ENCODE measurements around the gene ATRN.
A peak's percentile ranks its signal among the peaks of the same experiment; 100 is the strongest.

ATRN gene

DNA sequence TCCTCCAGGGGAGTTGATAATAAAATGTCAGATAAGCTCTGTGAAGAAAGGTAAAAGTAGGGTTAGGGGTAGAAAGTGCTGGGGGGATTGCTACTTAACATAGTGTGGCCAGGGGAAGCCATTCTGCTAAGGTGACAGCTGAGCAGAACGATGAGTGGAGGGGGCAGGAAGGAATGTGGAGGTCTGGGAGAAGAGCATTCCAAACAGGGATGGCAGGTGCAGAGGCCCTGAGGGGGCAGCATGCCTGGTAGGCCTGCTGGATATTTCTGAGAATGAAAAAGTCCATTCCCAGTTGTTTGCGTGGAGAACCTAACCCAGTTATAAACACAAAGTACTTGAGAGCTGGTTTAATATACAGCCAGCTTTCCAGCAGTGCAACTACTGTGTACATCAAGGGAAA lies 183.1 kb downstream of the ATRN start:
- no peak overlapping the region for H3K4me3 ChIP-seq (ENCODE audit: low read depth, low read length)

DNA sequence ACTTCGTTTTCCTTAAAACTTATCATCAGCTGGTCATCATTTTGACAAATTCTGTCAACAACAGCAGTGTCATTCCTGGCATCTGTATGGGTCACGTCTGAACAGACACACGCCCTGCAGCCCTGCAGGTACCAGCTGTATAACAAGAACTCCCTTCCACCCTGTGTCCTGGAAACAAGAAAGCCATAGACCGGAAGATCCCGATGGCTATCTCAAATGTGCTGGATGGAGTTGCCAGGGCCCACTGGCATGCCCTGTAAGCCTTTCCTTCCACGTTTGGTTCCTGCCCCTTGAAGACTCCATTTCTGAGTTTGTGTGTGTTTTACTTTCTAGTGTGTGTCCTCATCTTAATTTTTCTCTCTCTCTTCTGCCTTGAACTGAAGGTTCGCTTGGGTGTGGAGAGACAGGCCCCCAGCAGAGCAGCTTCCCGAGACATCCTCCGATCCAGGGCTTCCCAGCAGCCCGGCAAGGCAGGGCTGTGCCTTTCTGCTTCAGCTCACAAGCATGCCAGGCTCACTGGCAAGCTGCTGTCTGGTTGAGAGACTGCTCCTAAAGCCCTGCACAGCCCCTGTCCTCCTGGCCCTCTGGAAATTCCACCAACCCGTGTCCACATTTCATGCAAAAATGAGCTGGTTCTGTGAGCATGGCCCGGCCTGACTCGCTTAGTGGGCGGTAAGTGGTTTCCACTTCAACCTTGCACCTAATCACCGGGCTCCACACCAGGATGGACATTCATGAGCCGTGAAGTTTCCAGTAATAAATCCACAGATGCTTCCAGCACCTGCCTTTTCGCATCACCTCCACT lies 183.7 kb downstream of the ATRN start:
- no peak overlapping the region for H3K4me3 ChIP-seq (ENCODE audit: low read depth, low read length)

GRCh38 chr20:3655131-3655405 lies 184.2 kb downstream of the ATRN start:
- no peak overlapping the region for H3K4me3 ChIP-seq (ENCODE audit: low read depth, low read length)

GRCh38 chr20:3658019-3658715 lies 187.3 kb downstream of the ATRN start:
- H3K4me3 ChIP-seq (ENCODE audit: low read depth, low read length), result no peak overlapping the region

DNA sequence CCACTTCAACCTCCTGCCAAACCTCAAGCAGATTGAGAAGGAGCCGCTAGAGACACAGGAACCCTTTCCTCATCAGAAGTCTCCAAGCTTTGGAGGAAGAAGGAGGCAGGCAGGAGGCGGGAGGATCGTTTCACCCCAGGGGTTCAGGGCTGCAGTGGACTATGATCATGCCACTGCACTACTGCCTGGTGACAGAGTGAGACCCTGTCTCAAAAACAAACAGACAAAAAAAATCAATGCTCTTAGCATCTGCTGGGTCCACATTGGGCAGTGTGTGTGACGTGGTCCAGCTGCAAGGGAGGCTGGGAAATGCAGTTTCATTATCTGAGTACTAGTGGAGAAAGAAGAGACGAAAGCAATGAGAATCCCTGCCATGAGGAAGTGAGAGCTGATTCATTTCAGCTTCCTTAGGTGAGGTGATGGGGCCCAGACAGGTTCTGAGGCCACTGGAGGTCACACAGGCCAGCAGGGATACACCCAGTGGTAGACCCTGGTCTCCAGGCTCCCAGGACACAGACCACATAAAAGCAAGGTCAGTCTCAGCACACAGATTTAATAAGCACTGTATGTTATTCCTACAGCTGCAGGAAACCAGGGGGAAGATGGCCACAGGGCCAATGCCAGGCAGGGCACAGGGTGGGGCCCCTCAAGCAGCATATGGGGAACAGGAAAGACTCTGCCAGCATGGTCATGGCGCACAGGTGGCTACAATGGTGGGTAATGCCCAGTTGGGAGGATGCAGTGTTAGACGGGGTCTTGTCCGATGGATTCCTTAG lies 188.1 kb downstream of the ATRN start:
- H3K4me3 ChIP-seq (ENCODE audit: low read depth, low read length), result no peak overlapping the region

GRCh38 chr20:3659492-3660261 lies 188.9 kb downstream of the ATRN start:
- H3K4me3 ChIP-seq (ENCODE audit: low read depth, low read length), result no peak overlapping the region

DNA sequence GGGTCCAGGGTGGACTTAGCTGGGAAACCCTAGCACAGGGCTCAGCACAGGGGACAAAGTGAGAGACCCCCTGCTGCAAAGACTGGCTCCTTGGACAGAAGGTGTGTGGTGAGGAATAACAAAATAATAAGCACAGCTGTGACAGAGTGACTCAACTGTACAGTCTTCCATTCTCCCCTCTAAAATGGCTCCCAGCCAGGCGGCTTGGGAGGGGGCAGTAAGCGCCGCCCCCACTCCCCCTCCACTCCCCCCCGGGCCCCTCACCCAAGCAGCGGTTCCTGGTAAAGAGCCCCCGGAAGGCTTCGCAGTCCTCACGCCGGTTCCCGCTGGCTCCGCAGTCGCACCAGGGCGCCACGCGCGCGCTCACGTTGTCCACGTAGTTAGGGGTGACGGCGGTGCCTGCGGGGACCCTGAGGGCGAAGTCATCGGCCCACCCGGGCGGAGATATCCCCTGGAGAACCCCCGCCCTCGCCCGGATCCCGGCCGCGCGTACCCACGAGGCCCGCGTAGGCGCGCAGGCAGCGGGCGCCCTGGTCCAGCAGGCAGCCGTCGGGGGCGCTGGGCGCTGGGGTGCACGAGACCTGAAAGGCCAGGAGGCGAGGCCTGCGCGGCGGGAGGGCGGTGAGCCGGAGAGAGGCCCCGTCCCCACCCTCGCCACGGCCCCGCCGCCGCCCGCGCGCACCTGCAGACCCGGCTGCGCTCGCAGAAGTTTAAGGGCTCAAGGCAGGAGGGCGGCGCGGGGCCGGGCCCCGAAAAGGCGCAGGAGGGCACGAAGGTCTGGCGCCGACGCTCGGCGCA lies 189.6 kb downstream of the ATRN start:
- H3K4me3 ChIP-seq (ENCODE audit: low read depth, low read length), result peak overlapping the region; percentile 13

- H3K4me3 ChIP-seq (ENCODE audit: low read depth, low read length), result peak overlapping the region; percentile 13
Measured at GRCh38 chr20:3661060-3661813, 190.4 kb downstream of the ATRN start.

GRCh38 chr20:3661814-3662665 lies 191.2 kb downstream of the ATRN start:
- H3K4me3 ChIP-seq (ENCODE audit: low read depth, low read length), result no peak overlapping the region

- no peak within 1 kb of the TSS for H3K4me3 ChIP-seq (ENCODE audit: low read depth, low read length)
Measured at GRCh38 chr20:3663031-3663701, 192.3 kb downstream of the ATRN start, which contains the start of gene GFRA4. GFRA4 (minus strand) TSS chr20:3663399; CDS start chr20:3663399, 0 bp downstream.

GRCh38 chr20:3663858-3664257 lies 193.0 kb downstream of the ATRN start:
- H3K4me3 ChIP-seq (ENCODE audit: low read depth, low read length), result no peak overlapping the region

DNA sequence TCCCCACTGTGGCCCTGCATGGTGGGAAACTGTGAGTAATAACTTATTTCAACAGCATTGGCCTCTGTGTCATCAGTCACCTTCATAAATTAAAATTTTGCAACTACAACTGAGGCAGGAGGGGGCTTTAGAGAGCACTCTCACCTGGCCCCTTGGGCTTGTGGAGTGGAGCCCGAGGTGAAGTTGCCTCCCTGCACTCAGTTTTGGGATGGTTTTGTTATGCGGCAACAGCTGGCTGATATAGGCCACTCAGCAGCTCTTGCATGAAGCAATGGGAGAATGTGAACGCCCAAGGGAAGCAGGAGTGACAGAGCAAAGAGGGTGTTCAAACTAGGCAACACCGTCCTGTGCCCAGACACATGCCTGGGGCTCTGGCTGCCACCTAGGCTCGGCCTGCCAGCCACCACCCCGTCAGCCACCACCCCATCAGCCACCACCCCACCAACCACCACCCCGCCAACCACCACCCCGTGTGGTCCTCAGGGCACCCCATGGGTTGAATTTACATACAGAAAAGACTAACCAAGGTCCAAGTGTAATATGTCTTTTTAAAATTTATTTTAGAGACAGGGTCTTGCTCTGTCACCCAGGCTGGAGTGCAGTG lies 196.7 kb downstream of the ATRN start:
- no peak overlapping the region for H3K4me3 ChIP-seq (ENCODE audit: low read depth, low read length)

GRCh38 chr20:3669710-3670367 lies 199.0 kb downstream of the ATRN start:
- H3K4me3 ChIP-seq (ENCODE audit: low read depth, low read length), result no peak overlapping the region

GRCh38 chr20:3670511-3670910 lies 199.7 kb downstream of the ATRN start:
- H3K4me3 ChIP-seq (ENCODE audit: low read depth, low read length), result no peak overlapping the region

DNA sequence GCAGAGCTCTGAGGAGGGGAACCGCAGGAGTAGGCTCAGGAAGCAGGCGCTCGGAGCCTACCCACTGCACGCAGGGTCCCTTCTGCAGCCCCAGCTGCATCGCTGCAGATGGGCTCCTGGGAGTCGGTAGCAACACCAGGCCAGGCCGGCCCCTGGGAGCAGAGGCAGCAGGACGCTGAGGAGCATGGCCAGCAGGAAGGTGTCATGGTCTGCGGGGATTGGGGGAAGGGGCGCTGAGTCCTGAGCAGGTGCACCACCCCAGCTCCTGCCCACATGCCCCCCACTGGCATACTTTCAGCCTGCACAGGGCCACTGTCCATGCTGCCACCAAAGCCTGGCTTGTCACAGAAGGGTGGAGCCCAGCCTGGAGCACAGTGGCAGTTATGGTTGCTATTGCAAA lies 200.1 kb downstream of the ATRN start:
- H3K4me3 ChIP-seq (ENCODE audit: low read depth, low read length), result no peak overlapping the region

DNA sequence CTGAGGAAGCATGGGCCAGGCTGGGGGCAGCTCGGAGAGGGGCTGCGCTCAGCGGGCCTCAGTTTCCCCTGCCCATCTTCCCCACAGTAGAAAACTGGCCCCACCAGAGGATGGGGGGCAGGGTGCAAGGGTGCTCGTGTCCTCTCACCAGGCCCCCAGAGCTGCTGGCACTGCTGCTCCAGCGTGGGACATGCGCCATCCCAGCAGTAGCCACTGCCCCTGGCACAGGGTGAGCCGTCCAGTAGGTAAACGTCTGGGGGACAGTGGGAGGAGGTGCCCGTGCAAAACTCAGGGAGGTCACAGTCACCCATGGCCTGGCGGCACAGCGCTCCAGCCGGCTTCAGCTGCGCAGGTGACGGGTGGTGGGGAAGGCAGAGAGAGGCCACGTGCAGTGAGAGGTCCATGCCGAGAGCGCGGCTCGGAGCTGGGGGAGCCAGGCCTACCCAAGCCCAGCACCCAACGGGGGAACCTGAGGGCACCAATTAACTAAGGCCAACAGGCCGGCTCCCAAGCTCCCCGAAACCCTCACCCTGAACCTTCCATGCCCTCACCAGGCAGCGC lies 201.2 kb downstream of the ATRN start:
- H3K4me3 ChIP-seq (ENCODE audit: low read depth, low read length), result no peak overlapping the region

Data from iPS-11a (cell line).